H1 (cell line): ENCODE data around the gene OR6M1. TPM values are rescaled to one million over a fixed set of nuclear protein-coding genes. Genes with fewer than 3 reads are reported as not detected.

ENCODE experiments used
- CTCF ChIA-PET: fragments of 300-600 bp; sonication (Branson Sonifier 250); formaldehyde crosslinking; loops from one replicate; lab custom pipeline; 2021; ENCODE audit not compliant: partially characterized antibody; lab: Charles Lee
- POLR2A ChIA-PET: fragments of 300-600 bp; sonication (Branson Sonifier 250); formaldehyde crosslinking; loops from one replicate; lab custom pipeline; 2021; ENCODE audit warnings: inconsistent platforms; ENCODE audit not compliant: partially characterized antibody; lab: Charles Lee
- DNase-seq, 2 experiments: peaks; one replicate each; pipeline versions ENCODE4 v3.0.0 to v3.0.0-alpha.2; 2010 to 2022; ENCODE audit warnings: low spot score in 2 of 2, low read depth in 1 of 2, mixed read lengths in 1 of 2
- FAIRE-seq: peaks from 2 replicates; lab custom pipeline; 2011; peaks lifted over from hg19 to GRCh38; lab: Jason Lieb, UNC
- H2AFZ ChIP-seq: 2 replicates; pipeline ENCODE4 v1.8.1; 2012; ENCODE audit warnings: low read length, inconsistent platforms
- H2AK5ac ChIP-seq: 2 replicates; pipeline ENCODE4 v1.6.1; 2013; ENCODE audit warnings: low read depth, low read length
- H2BK120ac ChIP-seq: replicated peaks from 2 replicates; pipeline ENCODE3; 2013; ENCODE audit warnings: low read depth, low read length, inconsistent platforms
- H2BK12ac ChIP-seq: 2 replicates; pipeline ENCODE4 v1.6.1; 2013; ENCODE audit warnings: low read depth, low read length
- H2BK15ac ChIP-seq: 2 replicates; pipeline ENCODE4 v1.6.1; 2013; ENCODE audit warnings: low read length
- H2BK20ac ChIP-seq: 2 replicates; pipeline ENCODE4 v1.6.1; 2013; ENCODE audit warnings: low read length
- H2BK5ac ChIP-seq: 2 replicates; pipeline ENCODE4 v1.6.1; 2013; ENCODE audit warnings: low read depth, low read length
- H3K14ac ChIP-seq: 2 replicates; pipeline ENCODE4 v1.6.1; 2013; ENCODE audit warnings: inconsistent platforms; ENCODE audit not compliant: insufficient read length
- H3K18ac ChIP-seq: 2 replicates; pipeline ENCODE4 v1.6.1; 2013; ENCODE audit warnings: low read length; ENCODE audit errors: extremely low read depth
- H3K23ac ChIP-seq: 2 replicates; pipeline ENCODE4 v1.6.1; 2013; ENCODE audit warnings: inconsistent platforms; ENCODE audit not compliant: insufficient read length
- H3K23me2 ChIP-seq: 2 replicates; pipeline ENCODE4 v1.6.1; 2013; ENCODE audit warnings: low read depth, low read length
- H3K27ac ChIP-seq: 2 replicates; pipeline ENCODE4 v1.6.1; 2011; ENCODE audit warnings: low read depth, low read length, inconsistent platforms
- H3K27me3 ChIP-seq, 4 experiments: replicated peaks in 1 of 4; 1 replicate in 1 of 4; 2 replicates in 3 of 4; pipeline versions ENCODE4 v1.6.1 to v1.8.1; 2011 to 2013; ENCODE audit warnings: low read length in 3 of 4, mild to moderate bottlenecking in 3 of 4, inconsistent platforms in 2 of 4, mixed read lengths in 2 of 4, moderate library complexity in 1 of 4; ENCODE audit not compliant: control insufficient read depth in 3 of 4, insufficient read depth in 3 of 4; ENCODE audit errors: extremely low read depth in 1 of 4
- H3K36me3 ChIP-seq, 4 experiments: 2 replicates each; pipeline versions ENCODE4 v1.6.1 to v1.8.1; 2011 to 2013; ENCODE audit warnings: mild to moderate bottlenecking in 4 of 4, low read length in 3 of 4, moderate library complexity in 2 of 4, control low read depth in 1 of 4, inconsistent platforms in 1 of 4; ENCODE audit not compliant: insufficient read depth in 4 of 4, control insufficient read depth in 2 of 4
- H3K4ac ChIP-seq: replicated peaks from 2 replicates; pipeline ENCODE3; 2013; ENCODE audit warnings: low read length, low read depth, mixed read lengths, inconsistent platforms; ENCODE audit not compliant: insufficient read length
- H3K4me1 ChIP-seq, 4 experiments: replicated peaks in 1 of 4; 1 replicate in 1 of 4; 2 replicates in 3 of 4; pipeline versions ENCODE4 v1.6.1 to v1.8.1; 2011 to 2013; ENCODE audit warnings: low read length in 3 of 4, inconsistent platforms in 2 of 4, mixed read lengths in 1 of 4; ENCODE audit not compliant: insufficient read depth in 4 of 4, control insufficient read depth in 3 of 4
- H3K4me2 ChIP-seq, 2 experiments: 2 replicates each; pipeline versions ENCODE4 v1.6.1 to v1.8.1; 2011 to 2013; ENCODE audit warnings: low read depth in 2 of 2, low read length in 2 of 2, control low read depth in 1 of 2, inconsistent platforms in 1 of 2, mild to moderate bottlenecking in 1 of 2; ENCODE audit not compliant: insufficient read depth in 1 of 2
- H3K4me3 ChIP-seq, 4 experiments: fragments of 200-600, 300-600 bp in 1 of 4; sonication (generic), shearing (Covaris generic), sonication (Bioruptor Twin) in 1 of 4; 2 replicates each; pipeline versions ENCODE4 v1.5.1 to v1.8.1; 2011 to 2016; ENCODE audit warnings: low read length in 4 of 4, low read depth in 3 of 4, control low read depth in 2 of 4, inconsistent platforms in 2 of 4, mild to moderate bottlenecking in 2 of 4, mixed read lengths in 1 of 4, moderate library complexity in 1 of 4; ENCODE audit not compliant: insufficient read depth in 2 of 4; ENCODE audit errors: extremely low read depth in 1 of 4
- H3K56ac ChIP-seq: replicated peaks from 2 replicates; pipeline ENCODE3; 2013; ENCODE audit warnings: low read depth, mild to moderate bottlenecking, mixed read lengths, low read length, inconsistent platforms; ENCODE audit not compliant: insufficient read length
- H3K79me1 ChIP-seq: 2 replicates; pipeline ENCODE4 v1.6.1; 2013; ENCODE audit warnings: low read depth, low read length, control low read depth
- H3K79me2 ChIP-seq, 2 experiments: 2 replicates each; pipeline versions ENCODE4 v1.6.1 to v1.8.1; 2012 to 2013; ENCODE audit warnings: low read length in 2 of 2, mild to moderate bottlenecking in 2 of 2, inconsistent platforms in 1 of 2; ENCODE audit not compliant: insufficient read depth in 2 of 2, control insufficient read depth in 1 of 2
- H3K9ac ChIP-seq, 4 experiments: replicated peaks in 1 of 4; 1 replicate in 1 of 4; 2 replicates in 3 of 4; pipeline versions ENCODE4 v1.6.1 to v1.8.1; 2011 to 2013; ENCODE audit warnings: low read depth in 3 of 4, low read length in 3 of 4, control low read depth in 2 of 4, mild to moderate bottlenecking in 2 of 4, moderate library complexity in 2 of 4, inconsistent platforms in 1 of 4; ENCODE audit errors: extremely low read depth in 1 of 4
- H3K9me3 ChIP-seq, 2 experiments: 2 replicates each; pipeline versions ENCODE4 v1.6.1 to v1.8.1; 2012 to 2013; ENCODE audit warnings: mild to moderate bottlenecking in 2 of 2, moderate library complexity in 2 of 2, control low read depth in 1 of 2, inconsistent platforms in 1 of 2, low read depth in 1 of 2, low read length in 1 of 2, mixed read lengths in 1 of 2; ENCODE audit not compliant: insufficient read depth in 2 of 2
- H4K20me1 ChIP-seq, 2 experiments: replicated peaks in 1 of 2; 2 replicates each; pipeline versions ENCODE3 to v1.8.1; 2011 to 2013; ENCODE audit warnings: inconsistent platforms in 2 of 2, low read length in 2 of 2, mild to moderate bottlenecking in 1 of 2; ENCODE audit not compliant: insufficient read depth in 2 of 2, control insufficient read depth in 1 of 2
- H4K5ac ChIP-seq: 2 replicates; pipeline ENCODE4 v1.6.1; 2013; ENCODE audit warnings: low read length, low read depth, mixed read lengths, inconsistent platforms; ENCODE audit not compliant: insufficient read length
- H4K8ac ChIP-seq: 2 replicates; pipeline ENCODE4 v1.8.0; 2013; ENCODE audit warnings: mild to moderate bottlenecking, moderate library complexity, low read length, inconsistent platforms; ENCODE audit not compliant: insufficient read depth; ENCODE audit errors: extremely low read depth
- H4K91ac ChIP-seq: replicated peaks from 2 replicates; pipeline ENCODE3; 2013; ENCODE audit warnings: low read length, mixed read lengths, inconsistent platforms; ENCODE audit not compliant: insufficient read length
- ASH2L ChIP-seq: fragments of 200-600, 300-600 bp; sonication (generic); IDR thresholded peaks from one replicate; pipeline ENCODE4 v1.7.1; 2017; ENCODE audit warnings: low read length
- EGR1 ChIP-seq: IDR thresholded peaks from 2 replicates; pipeline ENCODE4 v1.6.1; 2011; ENCODE audit warnings: low read depth, low read length, borderline replicate concordance
- FOSL1 ChIP-seq: IDR thresholded peaks from 2 replicates; pipeline ENCODE4 v1.6.1; 2011; ENCODE audit warnings: mild to moderate bottlenecking, low read depth, low read length, moderate library complexity; ENCODE audit not compliant: insufficient read depth
- HDAC6 ChIP-seq: IDR thresholded peaks from one replicate; pipeline ENCODE4 v1.7.1; 2012; ENCODE audit warnings: low read depth, mild to moderate bottlenecking, inconsistent platforms, low read length, moderate library complexity
- polyA plus RNA-seq, 7 experiments: library from polyadenylated mRNA; depleted of rRNA in 3 of 7; stranded (reverse) in 5 of 7; unstranded in 2 of 7; fragments of >200 nt in 5 of 7; fragments of 200-250 nt in 2 of 7; gene quantifications; 1 replicate in 5 of 7; 2 replicates in 1 of 7; 4 replicates in 1 of 7; pipeline versions ENCODE4 v1.2.1 to v1.2.3, GENCODE V29; 2011 to 2013; ENCODE audit warnings: missing spikeins in 2 of 7, mixed read lengths in 2 of 7
- total RNA-seq: library from RNA; stranded (reverse); fragmentation: NEBNext Ultra II Directional; extraction: Animal tissue kit (Norgen Biotek cat#: 25700); gene quantifications from 2 replicates; pipeline ENCODE4 v1.2.1, GENCODE V29; 2021

The OR6M1 gene
- total and polyA plus RNA-seq, 2 of the 8 experiments (the other 6 are each of a cell fraction or from before 2014, with no cell fraction given): not detected

- H2AFZ ChIP-seq: no peak overlapping the region
- no peaks in the 10 kb centered on the region for H3K23me2 ChIP-seq
- ChIA-PET POLR2A (no interaction called here), CTCF (no interaction called here)
- no peak overlapping the region for H3K27ac ChIP-seq
- no peaks in the 10 kb centered on the region for H4K20me1 ChIP-seq
- H2BK20ac ChIP-seq: peak overlapping the region; percentile 96; the same call in 1 of the 2 replicates
- no peak overlapping the region for H2BK12ac ChIP-seq
- H4K8ac ChIP-seq: no peak overlapping the region
- no peak overlapping the region for H3K23ac ChIP-seq
- no peak overlapping the region for H2AK5ac ChIP-seq
- H3K4me2 ChIP-seq: no peak overlapping the region
- H3K36me3 ChIP-seq: no peaks in the 10 kb centered on the region
- DNase-seq (no peak), FAIRE-seq (no peak)
- no peak overlapping the region for H3K9ac ChIP-seq
- H3K4me3 ChIP-seq: no peak overlapping the region
- no peak overlapping the region for H2BK15ac ChIP-seq
- H3K79me1 ChIP-seq: no peaks in the 10 kb centered on the region
- H3K4ac ChIP-seq: no peak overlapping the region
- H3K27me3 ChIP-seq: no peaks in the 10 kb centered on the region
- H2BK5ac ChIP-seq: no peak overlapping the region
- H3K9me3 ChIP-seq: peaks cover 6 to 12% of the 10 kb centered on the region in 2 experiments; a peak in 1 of 4 replicates
- H3K56ac ChIP-seq: no peak overlapping the region
- H3K18ac ChIP-seq: peak overlapping the region; percentile 44; the same call in 1 of the 2 replicates
- no peak overlapping the region for H4K91ac ChIP-seq
- H4K5ac ChIP-seq: no peak overlapping the region
- H3K14ac ChIP-seq: no peak overlapping the region
- H3K79me2 ChIP-seq: no peaks in the 10 kb centered on the region
- no peak for TF ChIP-seq HDAC6
- TF ChIP-seq FOSL1: no peak
- TF ChIP-seq ASH2L: no peak
- TF ChIP-seq EGR1: no peak
- TF ChIP-seq, all 59 proteins: peak for 0
- Histone ChIP-seq H3K4me1 (peaks cover 0 to 4% (median 0%) of the 10 kb centered on the region in 4 experiments; a peak in 4 of 7 replicates), H2BK120ac (no peak overlapping the region)
These were observed 46.2 kb upstream of the OR6M1 start for GRCh38 chr11:123852321-123852720.
